Iris pigment epithelial cell (primary cell): ENCODE results near the gene WDR70.

ENCODE experiments used
- DNase-seq: peaks from one replicate; pipeline ENCODE4 v3.0.0-alpha.2; 2011; ENCODE audit warnings: low read depth

WDR70 gene

DNA sequence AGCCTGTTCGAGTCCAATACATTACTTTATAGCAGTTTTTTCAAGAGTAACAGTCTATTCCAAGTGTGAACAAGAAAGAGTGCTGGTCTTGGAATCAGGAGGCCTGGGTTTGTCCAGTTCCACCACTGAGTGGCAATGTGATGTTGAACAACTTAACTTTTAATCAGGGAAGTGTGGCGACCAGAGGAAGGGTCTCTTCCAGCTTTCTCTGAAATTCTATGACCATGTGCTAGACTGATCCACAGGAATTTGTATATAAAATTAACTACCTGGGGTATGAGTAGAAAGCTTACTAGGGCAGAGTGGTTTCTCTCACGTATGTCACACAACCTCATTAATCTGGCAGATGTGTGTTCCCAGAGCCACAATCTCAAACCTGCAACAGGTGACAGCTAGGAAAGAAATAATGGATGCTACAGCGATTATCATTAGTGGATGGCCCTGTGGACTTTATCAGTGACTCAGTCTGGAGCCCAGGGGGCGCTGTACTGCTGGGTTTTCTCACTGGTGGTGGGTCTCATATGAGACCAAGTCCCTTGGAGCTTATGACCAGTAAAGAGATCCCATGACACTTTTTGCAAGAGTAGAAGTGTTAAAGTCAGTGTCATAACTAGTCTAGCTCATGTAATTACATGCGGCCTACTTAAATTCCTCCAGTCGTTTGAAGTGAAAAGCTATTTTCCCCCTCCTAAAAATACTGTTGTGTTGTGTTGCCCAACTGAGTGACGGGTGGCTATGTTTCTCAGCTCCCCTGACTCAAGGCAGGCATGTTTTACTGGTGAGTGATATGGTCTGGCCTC is 344.2 kb downstream of the WDR70 start:
- peak; percentile 39 for DNase-seq

DNA sequence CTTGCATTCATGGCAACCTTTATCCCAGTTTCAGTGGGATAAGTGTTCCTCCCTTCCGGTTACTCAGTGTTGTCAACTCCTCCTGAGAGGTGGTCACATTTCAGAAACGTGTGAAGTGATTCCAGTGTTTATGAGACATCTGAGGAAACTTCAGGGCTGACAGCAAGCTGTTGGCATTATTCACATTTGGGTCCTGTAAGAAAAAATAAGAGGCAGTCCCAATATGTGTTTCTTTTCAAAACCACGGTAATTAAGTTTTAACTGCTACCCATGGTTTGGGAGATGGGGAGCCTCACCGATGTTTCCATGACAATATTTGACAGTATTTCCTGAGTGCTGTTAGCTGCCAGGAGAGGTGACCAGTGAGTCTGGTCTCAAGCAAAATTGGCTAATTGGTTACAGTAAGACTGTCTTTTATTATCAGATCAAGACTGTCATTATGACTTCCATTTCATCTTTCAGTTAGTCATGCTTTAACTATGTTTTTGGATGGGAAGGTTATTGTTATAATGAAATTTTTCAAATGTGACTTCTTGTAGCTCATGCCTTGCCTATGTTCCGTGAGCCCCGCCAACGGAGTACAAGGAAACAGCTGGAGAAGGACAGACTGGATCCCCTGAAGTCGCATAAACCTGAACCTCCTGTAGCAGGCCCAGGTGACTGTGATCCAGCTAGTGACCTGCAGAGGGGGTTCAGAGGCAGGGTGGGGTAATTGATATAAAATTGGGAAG is 345.4 kb downstream of the WDR70 start:
- peak; percentile 22 for DNase-seq

DNA sequence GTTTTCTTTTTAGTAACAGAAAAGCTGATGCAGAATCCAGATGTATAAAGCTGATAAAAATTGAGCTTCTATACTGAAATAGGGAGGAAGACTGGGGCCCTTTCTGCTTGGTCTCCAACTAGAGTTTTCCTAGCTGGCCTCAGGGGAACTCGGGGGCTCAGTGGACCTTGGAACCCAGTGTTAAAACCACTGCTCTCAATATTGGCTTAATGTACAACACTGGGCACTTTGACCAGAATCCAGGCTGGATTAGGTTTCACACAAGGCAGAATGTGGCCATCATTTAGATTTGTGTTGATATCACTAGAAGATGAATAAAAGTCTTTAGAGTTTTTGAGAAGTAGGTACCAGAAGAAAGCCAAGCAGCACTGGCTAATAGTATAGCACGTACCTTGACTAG is 346.1 kb downstream of the WDR70 start:
- DNase-seq: no peak

DNA sequence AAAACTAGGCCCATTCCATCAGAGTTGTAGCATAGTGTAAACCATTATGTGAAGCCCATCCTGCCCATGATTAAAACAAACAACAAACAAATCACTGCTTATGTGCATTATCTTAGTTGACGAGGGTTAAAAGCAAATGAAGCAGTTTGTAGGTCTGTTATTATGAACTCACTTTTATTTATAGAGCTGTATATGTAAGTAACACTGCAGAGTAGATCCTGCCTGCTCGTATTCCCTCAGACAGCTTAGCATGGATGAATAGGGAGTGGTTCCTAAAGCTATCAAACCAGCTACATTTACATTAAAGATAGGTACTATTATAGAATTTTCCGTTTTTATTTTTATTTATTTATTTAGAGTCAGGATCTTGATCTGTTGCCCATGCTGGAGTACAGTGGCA is 348.1 kb downstream of the WDR70 start:
- DNase-seq: no peak

DNA sequence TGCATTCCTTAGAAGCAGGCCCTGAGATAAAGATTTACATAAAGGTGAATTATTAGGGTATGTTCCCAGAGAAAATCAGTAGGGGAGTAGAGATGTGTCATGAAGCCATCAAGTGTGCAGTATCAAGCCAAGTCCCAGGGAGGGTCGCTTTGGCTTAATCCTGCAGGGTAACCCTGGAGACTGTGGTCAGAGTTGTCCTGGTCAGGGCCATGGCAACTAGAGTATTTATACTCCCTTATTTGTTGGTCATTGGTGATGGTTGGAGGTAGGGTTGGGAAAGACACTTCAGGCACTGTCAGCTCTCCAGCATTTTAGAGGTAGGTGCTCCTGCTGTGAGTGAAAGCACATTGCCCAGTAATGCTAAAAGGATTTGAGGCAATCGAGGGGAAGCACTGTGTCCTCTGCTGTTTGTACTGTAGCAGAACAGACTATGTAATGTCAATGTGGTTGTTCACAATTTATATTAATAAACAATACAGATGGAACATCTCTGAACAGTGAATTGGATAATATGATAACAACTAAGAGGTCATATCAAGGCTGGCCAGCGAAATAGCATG is 351.9 kb downstream of the WDR70 start:
- DNase-seq: no peak

DNA sequence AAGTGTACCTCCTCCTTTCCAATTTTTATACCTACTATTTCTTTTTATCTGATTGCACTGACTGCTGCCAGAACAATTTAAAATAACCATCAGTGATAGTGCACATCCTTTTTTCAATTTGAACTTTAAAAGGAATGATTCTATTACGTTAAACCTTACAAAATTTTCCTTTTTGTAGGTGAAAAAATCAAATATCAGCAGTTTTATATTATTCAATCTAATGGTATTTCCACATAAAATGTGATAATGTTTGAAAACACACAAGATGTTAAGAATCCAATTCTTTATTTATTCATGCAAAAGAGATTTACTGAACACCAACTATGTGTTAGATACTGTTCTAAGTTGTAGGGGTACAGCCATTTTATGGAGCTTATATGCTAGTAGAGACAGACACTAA is 355.0 kb downstream of the WDR70 start:
- no peak for DNase-seq

DNA sequence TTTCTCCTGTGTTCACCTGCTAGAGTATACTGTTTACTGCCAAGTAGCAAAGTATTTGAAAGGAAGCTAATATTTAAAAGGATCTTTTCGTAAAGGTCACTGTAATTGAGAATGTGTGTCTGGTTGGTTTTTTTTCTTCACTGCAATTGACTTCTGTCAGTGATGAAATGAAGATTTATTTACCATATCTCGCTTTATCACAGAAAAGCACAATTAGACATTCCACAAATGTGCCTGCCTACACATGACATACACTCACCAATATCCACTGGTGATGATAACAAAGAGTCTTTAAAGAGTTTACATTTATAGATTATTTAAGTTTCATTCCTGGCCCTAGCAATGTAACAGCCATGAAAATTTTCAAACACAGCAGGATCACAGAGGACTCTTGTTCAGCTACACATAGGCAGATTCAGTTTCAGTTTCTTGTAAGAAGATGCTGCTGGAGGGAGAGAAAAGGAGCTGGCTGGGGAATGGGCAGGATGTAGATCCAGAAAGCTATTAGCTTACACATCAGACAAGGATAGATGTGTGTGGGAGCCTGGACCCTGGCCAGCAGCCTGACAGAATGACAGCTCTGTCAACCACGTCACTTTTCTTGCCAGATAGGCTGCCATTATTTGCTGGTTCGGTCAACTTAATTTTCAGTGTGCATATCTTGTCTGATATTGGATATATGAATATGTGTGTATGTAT is 356.7 kb downstream of the WDR70 start:
- peak; percentile 53 for DNase-seq

DNA sequence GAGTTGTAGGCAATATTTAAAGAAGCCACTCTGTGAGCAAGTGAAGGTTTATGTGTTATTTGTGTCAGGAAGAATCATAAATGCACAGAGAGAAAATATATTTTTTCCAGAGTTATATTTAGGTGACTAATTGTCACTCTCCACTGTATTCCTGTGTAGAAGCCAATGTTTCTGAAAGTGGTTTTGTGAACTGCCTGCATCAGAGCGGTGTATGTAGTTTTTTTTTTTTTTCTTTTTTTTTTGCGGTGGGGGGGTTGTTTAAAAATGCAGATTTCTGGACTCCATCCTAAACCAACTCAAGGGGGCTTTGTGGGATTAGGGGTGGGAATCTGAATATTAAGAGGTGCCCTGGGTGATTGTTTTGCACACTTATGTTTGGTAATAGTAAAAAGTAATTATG is 357.3 kb downstream of the WDR70 start:
- DNase-seq: no peak

DNA sequence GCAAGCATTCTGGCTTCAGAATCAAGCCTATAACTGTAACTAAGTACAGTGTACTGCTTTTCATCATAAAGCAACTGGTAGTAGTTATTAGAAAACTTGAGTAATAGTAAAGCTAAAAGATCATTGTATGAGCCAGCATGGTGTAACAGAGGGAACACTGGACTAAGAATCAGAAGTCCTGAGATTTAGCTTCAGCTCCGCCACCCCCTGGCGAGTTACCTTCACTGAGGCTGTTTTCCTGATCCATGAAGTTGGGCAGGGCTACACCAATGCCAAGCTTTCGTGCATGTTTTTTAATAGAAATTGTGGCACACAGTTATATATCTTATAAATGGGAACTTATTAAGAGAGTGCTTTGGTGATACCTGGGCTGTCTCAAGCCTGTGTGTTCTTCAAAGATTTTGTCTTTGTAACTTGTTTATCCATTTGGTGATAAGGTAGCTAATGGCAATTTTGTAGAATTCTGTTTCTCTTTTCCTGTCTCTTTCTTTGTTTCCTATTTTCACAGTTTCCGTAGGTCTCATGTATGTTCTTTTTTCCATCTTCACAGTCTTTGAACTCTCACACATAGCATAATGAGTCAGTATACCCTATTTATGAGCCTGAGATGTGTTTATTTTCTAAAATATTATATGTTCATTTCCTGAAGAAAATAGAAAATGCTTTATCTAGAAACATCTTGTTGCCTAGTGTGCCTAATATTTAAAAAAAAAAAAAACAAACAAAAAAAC is 358.4 kb downstream of the WDR70 start:
- DNase-seq: no peak

DNA sequence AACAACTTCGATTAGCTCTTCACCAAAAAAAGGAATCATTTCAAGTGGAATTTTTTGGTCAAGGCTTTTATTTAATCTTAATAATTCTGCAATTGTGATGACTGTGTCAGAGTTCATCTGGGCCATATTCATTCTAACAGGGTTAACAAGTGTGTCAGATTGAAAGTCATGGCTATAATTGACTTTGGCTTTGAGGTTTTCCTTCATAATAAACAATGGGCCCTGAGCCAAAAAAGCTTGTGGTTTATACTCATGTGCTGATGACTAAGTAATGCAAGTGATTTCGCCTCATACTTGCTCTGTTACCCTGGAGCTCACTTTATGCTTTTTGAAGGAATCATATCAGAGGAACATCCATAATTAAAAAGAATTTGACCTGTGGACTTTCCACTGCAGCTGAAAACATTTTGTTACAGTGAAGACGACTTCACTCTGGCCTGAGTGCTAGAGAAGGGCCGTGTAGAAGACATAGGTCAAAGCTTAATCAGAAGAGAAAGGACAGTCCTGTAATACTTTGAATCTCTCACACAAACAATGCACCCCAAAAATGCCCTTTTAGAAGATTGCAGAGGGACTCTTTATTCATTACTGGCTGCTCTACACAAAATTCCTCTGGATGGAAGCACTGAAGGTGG is 359.1 kb downstream of the WDR70 start:
- DNase-seq: peak; percentile 97

DNA sequence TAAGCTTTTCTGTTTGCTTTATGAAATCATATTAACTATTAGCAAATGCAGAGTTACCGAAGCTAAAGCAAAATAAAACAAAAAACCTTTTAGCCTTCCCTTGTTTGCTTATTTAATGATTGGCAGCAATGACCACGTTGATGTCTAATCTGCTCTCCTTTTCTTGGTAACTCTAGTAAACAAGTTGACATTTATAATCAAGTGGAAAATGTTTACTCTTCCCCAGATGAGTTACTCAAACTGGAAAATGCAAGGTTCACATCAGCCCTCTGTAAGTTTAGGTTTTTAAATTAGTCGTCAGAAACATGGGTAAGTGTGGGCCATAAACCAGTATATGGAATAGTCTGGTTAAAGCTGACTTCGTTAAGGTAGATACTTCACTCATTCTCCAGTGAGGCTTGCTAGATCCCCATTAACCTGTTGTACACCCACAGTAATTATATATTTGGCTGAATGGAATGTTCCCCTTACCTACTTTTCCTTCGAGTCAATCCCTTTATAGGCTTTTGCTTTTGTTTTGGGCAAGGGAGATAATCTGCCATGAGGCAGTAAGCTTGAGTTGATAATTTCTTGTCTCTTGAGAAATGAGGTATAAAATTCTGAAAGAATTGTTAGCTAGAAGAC is 359.9 kb downstream of the WDR70 start:
- no peak for DNase-seq

DNA sequence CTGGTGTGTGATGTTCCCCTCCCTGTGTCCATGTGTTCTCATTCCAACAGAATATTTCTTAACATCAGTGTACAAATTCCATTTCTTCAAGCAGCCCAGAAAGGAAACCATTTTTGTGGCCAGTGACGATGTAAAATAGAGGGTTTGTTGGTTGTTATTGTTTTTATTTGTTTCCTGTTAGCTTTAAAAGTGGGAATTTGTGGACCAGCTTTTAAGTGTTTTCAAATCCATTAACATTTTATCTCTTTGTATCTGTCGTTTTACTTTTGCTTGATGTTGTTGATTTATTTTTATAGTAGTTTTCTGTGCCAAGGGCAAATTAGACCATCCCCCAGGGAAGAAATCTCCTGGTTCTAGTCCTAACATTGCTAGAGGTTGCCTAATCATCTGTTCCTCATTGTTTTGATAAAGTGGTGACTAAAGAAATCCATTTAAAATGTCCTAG is 360.7 kb downstream of the WDR70 start:
- DNase-seq: peak; percentile 79

DNA sequence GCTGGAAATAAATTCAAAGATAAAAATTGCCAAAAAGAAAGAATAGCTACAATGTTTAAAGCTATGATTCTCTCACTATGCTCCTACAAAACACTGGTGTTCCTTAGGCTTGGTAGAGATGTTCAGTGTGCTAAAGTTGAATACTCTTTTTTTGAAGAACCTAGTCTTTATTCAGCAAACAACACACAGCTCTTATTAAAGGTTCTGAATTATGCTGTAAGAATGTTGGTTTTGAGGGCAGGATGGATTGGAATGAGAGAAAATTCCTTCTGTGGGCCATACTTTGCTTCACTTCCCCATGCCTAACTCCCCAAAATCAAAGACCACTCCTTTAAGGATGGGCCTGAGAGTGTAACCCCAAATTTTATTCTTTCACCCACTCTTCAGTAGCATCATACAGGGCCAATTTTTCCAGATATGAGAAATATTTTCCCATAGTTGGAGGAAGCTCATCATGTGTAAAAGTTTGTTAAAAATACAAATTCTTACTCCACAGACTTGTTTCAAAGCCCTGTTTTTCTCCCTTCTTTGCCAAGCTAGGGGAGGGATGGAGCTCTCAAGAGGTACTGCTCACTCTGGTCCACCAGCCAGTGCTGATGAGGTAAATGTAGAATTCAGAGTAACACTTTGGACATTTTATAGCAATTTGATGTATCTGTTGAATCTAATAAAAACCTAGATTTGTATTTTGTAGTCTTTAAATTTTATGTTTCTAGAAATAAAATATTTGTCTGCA is 361.4 kb downstream of the WDR70 start:
- peak; percentile 65 for DNase-seq

DNA sequence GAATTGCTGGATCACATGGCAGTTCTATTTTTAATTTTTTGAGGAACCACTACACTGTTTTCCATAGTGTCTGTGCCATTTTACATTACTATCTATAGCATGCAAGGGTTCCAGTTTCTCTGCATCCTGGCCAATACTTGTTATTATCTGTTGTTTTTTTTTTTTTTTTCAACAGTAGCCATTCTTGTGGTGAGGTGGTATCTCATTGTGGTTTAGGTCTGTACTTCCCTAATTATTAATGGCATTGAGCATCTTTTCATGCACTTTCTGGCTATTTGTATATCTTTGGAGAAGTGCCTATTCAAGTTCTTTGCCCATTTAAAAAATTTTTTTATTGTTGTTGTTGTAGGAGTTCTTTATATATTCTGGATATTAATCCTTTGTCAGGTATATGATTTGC is 363.0 kb downstream of the WDR70 start:
- DNase-seq: no peak

DNA sequence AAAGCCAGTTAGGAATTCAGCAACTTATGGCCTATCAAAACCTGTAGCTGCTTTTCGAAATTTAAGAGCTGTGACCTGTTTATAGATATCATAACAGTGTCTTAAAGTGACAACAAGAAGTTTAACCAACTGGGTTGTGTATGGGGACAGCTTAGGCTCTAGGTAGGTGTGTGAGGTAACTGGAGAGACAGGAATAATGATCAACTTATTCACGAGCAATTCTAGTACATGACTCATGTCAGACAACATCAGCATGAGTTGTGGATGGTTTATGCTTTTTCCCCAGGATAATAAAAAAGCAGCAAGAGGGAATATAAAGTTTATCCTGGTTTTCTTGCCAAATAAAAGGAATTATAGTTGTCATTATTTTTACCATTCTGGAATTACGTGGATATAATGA is 372.1 kb downstream of the WDR70 start:
- peak; percentile 36 for DNase-seq

DNA sequence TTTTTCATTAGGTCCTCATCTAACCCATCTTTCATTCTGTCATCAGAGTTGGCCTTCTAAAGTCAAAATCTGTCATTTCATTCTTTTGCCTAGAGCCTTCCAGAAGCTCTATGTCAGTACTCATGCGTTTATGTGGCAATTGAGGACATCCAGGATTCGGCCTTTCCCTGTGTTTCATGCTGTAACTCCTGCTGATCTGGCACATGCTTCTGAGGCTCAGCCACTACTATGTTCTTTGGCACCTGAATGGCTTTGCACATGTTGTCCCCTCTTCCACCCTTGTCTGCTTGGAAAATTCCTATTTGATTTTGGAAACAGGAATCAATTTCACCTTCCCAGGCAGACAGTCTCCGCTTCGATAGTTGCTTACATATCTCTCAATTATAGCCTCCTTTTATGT is 375.9 kb downstream of the WDR70 start:
- DNase-seq: no peak

DNA sequence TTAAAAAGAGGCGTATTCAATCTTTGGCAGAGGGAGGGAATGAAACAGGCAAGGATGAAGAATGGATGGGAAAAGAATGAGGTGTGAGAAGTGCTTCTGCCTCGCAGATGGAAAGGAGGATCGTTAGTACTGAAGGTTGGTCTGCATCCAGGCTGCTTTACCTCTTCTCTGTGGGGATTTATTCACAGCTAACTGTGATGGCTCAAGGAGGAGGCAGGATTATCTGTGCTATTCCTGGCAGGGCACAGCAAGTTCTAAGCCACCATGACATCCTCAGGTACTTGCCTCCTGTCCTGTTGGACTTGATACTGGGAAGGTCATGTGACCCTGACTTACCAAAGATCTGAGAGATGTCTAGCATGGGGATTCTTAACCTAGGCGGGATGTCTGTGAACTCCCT is 376.5 kb downstream of the WDR70 start:
- no peak for DNase-seq

DNA sequence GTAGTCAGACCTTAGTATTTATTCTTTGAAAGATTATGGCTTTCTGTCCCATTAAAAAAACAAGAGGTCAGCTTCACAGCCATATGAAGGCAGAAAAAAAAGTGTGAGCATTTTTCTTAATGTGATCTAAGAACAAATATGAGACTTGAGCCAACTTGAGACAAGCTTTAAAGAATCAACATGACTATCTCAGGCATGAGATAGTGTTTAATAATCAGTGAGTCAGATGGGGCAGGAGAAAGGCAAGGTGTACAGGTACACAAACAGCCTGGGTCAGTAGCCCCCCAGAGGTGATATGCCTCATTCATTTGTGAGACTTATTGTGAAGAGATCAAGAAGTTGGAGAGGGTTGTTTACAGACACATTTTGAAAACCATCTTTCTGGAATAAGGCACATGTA is 377.1 kb downstream of the WDR70 start:
- no peak for DNase-seq

DNA sequence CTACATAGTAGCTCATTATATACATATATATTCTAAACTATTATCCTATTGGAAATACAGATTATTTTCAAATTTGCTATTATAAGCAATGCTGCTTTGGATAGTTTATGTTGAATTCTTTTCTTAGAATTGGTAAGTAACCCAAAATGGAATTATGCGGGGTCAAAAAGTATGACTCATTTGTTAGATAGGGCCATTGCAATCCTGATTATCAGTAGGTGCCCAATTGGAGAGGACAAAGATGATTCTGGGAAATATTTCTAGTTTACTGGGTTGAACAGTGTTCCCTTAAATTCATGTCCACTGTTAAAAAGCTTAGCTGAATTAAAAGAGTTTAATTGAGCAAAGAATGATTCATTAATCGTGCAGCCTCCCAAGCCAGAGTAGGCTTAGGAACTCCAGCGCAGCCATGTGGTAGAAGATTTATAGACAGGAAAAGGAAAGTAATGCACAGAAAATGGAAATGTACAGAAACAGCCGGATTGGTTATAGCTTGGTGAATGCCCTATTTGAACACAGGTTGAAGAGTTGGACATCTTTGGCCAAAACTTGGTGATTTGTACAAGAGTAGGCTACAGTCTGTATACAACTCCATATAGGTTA is 379.0 kb downstream of the WDR70 start:
- DNase-seq: no peak

DNA sequence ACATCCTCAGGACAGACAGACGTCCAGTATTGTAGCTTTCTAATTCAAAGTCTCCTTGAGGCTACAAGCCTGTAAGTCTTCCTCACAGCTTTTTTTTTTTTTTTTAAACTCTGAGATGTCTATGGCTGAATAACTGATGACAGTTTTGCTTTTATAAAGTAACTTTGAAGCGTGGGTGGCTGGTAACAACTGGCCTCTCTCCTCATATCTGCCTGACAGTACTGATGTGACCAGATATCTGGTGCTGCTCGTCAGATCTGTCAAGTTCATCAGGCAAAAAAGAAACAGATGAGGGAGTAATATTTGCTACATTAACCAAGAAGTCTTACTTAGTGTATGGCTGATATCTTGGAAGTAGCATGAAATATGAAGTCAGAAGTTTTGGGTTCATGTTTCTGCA is 388.1 kb downstream of the WDR70 start:
- no peak for DNase-seq
